Measurements from ENCODE around the gene MARK4.
"Not testable (repeated sequence)": the region's sequence is repeated elsewhere in the genome, so short reads cannot be mapped to it uniquely, and the experiment has no call there.

The MARK4 gene

DNA sequence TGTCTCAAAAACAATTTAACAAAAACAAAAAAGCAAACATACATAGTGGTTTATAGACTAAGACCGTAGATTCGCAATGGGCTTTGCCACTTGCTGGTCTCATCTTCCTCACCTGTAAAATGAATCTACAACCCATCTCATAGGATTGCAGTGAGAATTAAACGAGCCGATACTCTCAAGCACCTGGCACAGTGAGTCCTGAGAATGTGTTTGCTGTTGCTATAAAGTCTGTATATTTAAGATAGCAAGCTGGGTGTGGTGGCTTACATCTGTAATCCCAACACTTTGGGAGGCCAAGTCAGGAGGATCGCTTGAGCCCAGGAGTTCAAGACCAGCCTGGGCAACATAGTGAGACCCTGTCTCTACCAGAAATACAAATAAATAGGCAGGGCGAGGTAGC is 28.3 kb upstream of the MARK4 start:
- ChIA-PET CTCF (no interaction called here), POLR2A (no interaction called here)
- DNase-seq (ENCODE audit: extremely low spot score) = no peak
- TF ChIP-seq, protein P1, sequence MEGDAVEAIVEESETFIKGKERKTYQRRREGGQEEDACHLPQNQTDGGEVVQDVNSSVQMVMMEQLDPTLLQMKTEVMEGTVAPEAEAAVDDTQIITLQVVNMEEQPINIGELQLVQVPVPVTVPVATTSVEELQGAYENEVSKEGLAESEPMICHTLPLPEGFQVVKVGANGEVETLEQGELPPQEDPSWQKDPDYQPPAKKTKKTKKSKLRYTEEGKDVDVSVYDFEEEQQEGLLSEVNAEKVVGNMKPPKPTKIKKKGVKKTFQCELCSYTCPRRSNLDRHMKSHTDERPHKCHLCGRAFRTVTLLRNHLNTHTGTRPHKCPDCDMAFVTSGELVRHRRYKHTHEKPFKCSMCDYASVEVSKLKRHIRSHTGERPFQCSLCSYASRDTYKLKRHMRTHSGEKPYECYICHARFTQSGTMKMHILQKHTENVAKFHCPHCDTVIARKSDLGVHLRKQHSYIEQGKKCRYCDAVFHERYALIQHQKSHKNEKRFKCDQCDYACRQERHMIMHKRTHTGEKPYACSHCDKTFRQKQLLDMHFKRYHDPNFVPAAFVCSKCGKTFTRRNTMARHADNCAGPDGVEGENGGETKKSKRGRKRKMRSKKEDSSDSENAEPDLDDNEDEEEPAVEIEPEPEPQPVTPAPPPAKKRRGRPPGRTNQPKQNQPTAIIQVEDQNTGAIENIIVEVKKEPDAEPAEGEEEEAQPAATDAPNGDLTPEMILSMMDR (IDR thresholded peaks at IDR 0.05; ENCODE audit: control extremely low read depth, extremely low read depth, low read depth, missing control alignments) = no peak

DNA sequence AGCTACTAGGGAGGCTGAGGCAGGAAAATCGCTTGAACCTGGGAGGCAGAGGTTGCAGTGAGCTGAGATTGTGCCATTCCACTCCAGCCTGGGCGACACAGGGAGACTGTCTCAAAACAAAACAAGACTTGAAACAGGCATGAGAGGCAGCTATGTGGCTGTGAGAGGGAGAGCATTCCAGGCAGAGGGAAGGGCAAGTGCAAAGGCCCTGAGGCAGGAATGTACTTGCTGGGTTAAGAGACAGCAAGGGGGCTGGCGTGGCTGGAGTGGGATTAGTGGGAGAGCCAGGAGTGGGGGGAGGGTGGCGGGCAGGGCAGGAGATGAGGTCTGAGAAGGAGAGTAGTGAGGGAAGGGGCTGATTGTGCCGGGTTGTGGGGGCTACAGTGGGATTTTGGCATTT is 27.2 kb upstream of the MARK4 start:
- no peak for DNase-seq (ENCODE audit: extremely low spot score)
- ChIA-PET CTCF (interaction anchor here (1.1 kb wide), 1 partner anchor 22 kb away, joined by 3 read pairs; no protein-coding TSS in a partner anchor), POLR2A (no interaction called here)
- TF ChIP-seq, protein P1 (IDR thresholded peaks at IDR 0.05; ENCODE audit: control extremely low read depth, extremely low read depth, low read depth, missing control alignments) = no peak

DNA sequence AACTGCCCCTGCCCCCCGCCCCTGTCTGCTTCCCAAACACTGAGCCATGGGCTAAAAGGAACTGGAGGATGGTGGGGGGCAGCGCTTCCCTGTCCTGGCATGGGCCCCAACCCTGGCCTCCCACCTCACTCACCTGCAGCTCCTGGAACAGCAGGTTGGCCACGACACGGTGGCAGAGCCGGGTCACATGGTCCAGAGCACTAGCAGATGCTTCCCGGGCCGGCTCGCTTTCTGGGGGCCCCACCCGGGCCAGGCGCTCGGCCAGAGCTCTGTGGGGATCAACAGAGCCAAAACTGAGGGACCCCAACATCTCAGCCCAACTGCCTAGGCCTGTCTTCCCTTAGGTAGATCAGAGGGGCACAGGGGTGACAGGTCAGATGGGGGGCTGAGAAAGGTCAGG is 26.4 kb upstream of the MARK4 start:
- TF ChIP-seq, protein P1 (IDR thresholded peaks at IDR 0.05; ENCODE audit: control extremely low read depth, extremely low read depth, low read depth, missing control alignments) = no peak
- POLR2A ChIA-PET = no interaction called here
- no peak for DNase-seq (ENCODE audit: extremely low spot score)
- CTCF ChIA-PET = interaction anchor here (1.1 to 2.1 kb wide), 2 partner anchors 18 to 22 kb away, joined by 3 to 5 read pairs; no protein-coding TSS in a partner anchor

DNA sequence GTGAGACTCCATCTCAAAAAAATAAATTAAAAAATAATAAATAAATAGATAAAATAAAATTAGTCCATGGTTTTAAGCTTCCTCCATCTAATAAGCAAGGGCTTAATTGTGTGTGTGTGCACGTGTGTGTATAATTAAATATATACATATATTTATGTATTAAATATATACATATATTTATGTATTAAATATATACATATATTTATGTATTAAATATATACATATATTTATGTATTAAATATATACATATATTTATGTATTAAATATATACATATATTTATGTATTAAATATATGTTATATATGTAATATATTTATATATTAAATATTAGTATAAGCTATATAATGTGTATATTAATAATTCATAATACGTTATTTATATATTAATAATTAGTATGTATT is 22.0 kb upstream of the MARK4 start:
- POLR2A ChIA-PET = not testable (repeated sequence)

DNA sequence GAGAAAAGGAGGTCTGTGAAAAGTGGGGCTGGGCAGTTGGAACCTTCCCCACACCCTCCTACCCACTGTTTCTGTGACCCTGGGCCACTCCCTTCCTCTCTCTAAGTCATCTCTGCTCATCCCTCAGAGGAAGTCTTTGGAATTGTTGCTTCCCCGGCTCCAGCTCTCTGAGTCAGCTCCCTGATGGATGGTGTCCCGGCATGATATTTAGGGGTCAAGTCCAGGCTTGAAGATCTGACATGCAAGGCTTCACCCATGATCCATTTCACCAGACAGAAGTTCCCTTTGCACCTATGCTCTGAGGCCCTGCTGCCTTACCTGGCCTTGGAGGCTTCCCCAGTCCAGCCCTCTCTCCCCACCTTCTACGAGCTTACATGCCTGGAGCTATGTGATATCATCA is 19.2 kb upstream of the MARK4 start:
- CTCF ChIA-PET = interaction anchor here (1.1 kb wide), 1 partner anchor 17 kb away, joined by 3 read pairs; no protein-coding TSS in a partner anchor
- TF ChIP-seq, protein P1 (IDR thresholded peaks at IDR 0.05; ENCODE audit: control extremely low read depth, extremely low read depth, low read depth, missing control alignments) = no peak
- DNase-seq (ENCODE audit: extremely low spot score) = no peak
- POLR2A ChIA-PET = no interaction called here

More for the DNA sequence above, 22.0 kb upstream of the MARK4 start:
- not testable (repeated sequence) for DNase-seq (ENCODE audit: extremely low spot score)
- CTCF ChIA-PET = interaction anchor here (1.0 kb wide), 1 partner anchor 86 kb away, joined by 3 read pairs; no protein-coding TSS in a partner anchor

DNA sequence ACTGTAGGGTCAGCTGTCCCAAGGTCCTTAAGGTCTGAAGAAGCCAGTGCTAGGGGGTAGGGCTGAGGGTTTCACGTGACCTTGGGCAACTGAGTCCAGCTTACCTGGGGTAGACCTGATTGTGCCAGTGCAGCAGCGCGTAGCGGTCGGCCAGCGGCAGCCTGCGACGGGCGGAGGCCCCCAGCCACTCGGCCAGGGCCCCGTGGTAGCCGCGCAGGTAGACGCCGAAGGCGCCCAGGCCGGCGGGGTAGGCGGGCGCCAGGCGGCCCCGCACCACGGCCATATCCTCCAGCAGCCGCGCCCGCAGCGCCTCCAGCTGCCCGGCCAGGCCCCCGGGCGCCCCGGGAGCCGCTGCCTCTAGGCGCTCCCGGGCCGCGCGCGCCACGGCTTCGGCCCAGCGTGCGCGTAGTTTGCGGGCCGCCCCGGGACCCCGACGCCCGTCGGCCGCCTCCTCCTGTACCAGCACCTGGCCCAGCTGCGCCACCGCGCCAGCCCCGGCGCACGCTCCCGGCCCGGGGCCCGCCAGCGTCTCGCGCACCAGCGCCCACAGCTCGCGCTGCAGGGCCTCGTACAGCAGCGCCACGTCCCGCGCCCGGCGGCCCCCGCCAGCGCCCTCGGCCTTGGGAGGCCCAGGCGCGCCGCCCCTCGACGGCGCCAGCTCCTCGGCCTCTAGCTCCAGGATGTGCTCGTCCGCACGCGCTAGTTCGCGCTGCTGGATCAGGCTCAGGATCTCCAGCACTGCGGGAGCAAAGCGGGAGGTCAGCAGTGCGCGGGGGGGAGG is 16.8 kb upstream of the MARK4 start:
- POLR2A ChIA-PET = no interaction called here
- no peak for DNase-seq (ENCODE audit: extremely low spot score)
- TF ChIP-seq, protein P1 (IDR thresholded peaks at IDR 0.05; ENCODE audit: control extremely low read depth, extremely low read depth, low read depth, missing control alignments) = no peak
- CTCF ChIA-PET = interaction anchor here (1.5 kb wide), 1 partner anchor 55 kb away, joined by 3 read pairs; the partner anchor contains the start of gene BLOC1S3

DNA sequence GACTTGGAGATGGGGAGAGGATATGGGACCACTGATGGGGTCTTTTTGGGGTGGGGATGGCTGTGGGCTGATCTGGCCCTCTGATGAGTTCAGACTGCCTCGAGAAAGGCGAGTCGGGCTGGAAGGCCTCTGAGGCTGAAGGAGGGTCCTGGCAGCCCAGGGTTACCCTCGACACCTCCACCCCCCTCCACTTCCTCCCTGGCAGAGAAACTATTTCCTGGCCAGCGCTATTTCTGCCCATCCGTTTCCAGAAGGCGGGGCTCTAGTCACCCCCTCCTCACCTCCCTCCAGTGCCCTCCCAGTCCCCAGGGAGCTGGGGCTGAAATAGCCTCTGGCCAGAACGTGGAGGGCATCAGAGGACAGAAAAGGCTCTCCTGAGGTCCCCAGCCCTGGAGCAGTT is 15.6 kb upstream of the MARK4 start:
- POLR2A ChIA-PET = no interaction called here
- TF ChIP-seq, protein P1 (IDR thresholded peaks at IDR 0.05; ENCODE audit: control extremely low read depth, extremely low read depth, low read depth, missing control alignments) = no peak
- CTCF ChIA-PET = no interaction called here

More for the DNA sequence above, 15.6 kb upstream of the MARK4 start:
- DNase-seq (ENCODE audit: extremely low spot score) = no peak

Measured in GM10248 (cell line).